Stimulated activated CD4-positive, alpha-beta T cell treated with anti-CD3 and anti-CD28 coated beads, Interleukin-2, amount 100 ng/mL, for 4 hours (primary cell): Measurements from ENCODE around the gene HSPH1.
"Not testable (repeated sequence)": the region's sequence is repeated elsewhere in the genome, so short reads cannot be mapped to it uniquely, and the experiment has no call there.

Experiments
- DNase-seq: peaks from one replicate; pipeline ENCODE4 v3.0.0-alpha.2; 2020; ENCODE audit warnings: low read depth

HSPH1 gene

GRCh38 chr13:31131470-31131961, 30.2 kb downstream of the HSPH1 start:
- no peak for DNase-seq

GRCh38 chr13:31129419-31129818, 32.3 kb downstream of the HSPH1 start:
- DNase-seq, result no peak

GRCh38 chr13:31124204-31124603, 37.5 kb downstream of the HSPH1 start:
- DNase-seq, result no peak

GRCh38 chr13:31122544-31123260, 39.0 kb downstream of the HSPH1 start:
- no peak for DNase-seq

- DNase-seq, result no peak
Measured at GRCh38 chr13:31122143-31122542, 39.6 kb downstream of the HSPH1 start.

GRCh38 chr13:31121379-31122140, 40.1 kb downstream of the HSPH1 start:
- no peak for DNase-seq

GRCh38 chr13:31119966-31120700, 41.6 kb downstream of the HSPH1 start:
- DNase-seq, result no peak

- no peak for DNase-seq
Measured at GRCh38 chr13:31119526-31119925, 42.2 kb downstream of the HSPH1 start.

GRCh38 chr13:31116224-31116623, 45.5 kb downstream of the HSPH1 start:
- DNase-seq, result no peak

- DNase-seq, result no peak
Measured at GRCh38 chr13:31115616-31116015, 46.1 kb downstream of the HSPH1 start.

- DNase-seq, result no peak
Measured at GRCh38 chr13:31114641-31115040, 47.1 kb downstream of the HSPH1 start.

GRCh38 chr13:31111136-31111535, 50.6 kb downstream of the HSPH1 start:
- DNase-seq, result no peak

- no peak for DNase-seq
Measured at GRCh38 chr13:31110617-31111016, 51.1 kb downstream of the HSPH1 start.

GRCh38 chr13:31110169-31110568, 51.5 kb downstream of the HSPH1 start:
- no peak for DNase-seq

GRCh38 chr13:31107109-31107508, 54.6 kb downstream of the HSPH1 start:
- DNase-seq, result no peak

- DNase-seq, result no peak
Measured at GRCh38 chr13:31105856-31106255, 55.8 kb downstream of the HSPH1 start.

GRCh38 chr13:31105020-31105795, 56.5 kb downstream of the HSPH1 start:
- no peak for DNase-seq

GRCh38 chr13:31102905-31103304, 58.8 kb downstream of the HSPH1 start:
- DNase-seq, result no peak

- DNase-seq, result no peak
Measured at GRCh38 chr13:31101472-31102170, 60.1 kb downstream of the HSPH1 start.

- DNase-seq, result no peak
Measured at GRCh38 chr13:31100721-31101120, 61.0 kb downstream of the HSPH1 start.

GRCh38 chr13:31097911-31098434, 63.7 kb downstream of the HSPH1 start:
- DNase-seq, result not testable (repeated sequence)
